Measurements from ENCODE around the gene HAGHL.
"Not testable (repeated sequence)": the region's sequence is repeated elsewhere in the genome, so short reads cannot be mapped to it uniquely, and the experiment has no call there.

Gene HAGHL

DNA sequence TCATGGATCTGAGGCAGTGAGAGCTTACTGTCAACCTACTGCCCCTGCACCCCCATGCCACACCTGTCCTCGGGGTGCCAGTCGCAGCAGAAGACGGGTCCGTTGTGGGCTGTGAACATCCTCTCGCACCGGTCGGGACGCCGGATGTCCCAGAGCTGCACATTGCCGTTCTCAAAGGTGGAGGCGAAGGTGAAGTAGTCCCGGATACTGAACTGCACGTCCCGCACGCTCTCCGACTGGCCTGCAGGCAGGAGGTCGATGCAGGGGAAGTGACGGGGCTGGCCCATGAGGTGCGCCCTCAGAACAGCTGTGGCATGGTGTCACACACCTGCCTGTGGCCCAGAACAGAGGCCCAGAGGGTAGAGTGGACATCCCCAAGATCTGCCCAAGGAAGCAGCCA lies 39.4 kb upstream of the HAGHL start:
- DNase-seq (ENCODE audit: low spot score) = no peak

DNA sequence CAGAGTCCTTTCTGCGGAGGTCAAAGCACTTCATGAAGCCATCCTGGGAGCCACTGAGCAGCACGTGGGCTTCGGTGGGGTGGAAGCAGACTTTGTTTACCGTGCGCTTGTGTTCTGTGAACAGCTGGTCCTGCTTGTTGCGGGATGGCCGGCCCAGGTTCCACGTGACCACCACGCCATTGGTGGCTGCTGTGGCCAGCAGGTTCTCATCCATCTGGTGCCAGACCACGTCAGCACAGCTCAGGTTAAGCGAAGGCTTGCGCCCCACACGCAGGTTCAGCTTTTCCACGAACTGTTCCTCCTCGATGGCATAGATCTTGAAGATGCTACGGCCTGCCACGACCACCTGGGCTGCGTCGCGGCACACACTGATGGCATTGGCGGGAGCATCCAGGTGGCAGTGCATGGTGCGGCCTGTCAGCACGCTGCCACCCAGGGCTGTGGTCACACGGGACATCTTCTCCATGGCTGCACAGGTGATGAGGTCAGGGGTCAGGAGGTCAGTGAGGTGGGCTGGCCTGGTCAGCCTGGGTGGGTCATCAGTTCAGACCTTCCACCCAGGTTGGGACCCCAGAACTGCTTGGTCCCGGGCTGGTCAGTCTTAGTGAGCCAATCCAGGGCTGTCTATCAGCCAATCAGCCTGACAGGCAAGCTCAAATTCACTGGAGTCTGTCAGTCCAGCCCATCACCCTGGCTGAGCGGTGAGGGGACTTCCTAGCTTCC lies 37.6 kb upstream of the HAGHL start:
- DNase-seq (ENCODE audit: low spot score) = no peak

DNA sequence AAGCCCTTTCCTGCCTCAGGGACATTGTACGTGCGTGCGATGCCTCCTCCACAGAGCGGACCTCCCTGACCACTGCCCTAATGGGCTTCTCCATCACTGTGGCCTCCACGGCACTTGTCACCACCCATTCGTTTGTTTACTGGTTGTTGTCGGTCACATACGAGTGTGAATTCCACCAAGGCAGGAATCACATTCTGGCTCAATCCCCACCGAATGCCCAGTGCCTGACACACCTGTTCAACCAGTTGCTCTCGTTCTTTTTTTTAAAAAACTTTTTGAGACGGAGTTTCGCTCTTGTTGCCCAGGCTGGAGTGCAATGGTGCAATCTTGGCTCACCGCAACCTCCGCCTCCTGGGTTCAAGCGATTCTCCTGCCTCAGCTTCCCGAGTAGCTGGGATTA lies 35.7 kb upstream of the HAGHL start:
- not testable (repeated sequence) for DNase-seq (ENCODE audit: low spot score)

DNA sequence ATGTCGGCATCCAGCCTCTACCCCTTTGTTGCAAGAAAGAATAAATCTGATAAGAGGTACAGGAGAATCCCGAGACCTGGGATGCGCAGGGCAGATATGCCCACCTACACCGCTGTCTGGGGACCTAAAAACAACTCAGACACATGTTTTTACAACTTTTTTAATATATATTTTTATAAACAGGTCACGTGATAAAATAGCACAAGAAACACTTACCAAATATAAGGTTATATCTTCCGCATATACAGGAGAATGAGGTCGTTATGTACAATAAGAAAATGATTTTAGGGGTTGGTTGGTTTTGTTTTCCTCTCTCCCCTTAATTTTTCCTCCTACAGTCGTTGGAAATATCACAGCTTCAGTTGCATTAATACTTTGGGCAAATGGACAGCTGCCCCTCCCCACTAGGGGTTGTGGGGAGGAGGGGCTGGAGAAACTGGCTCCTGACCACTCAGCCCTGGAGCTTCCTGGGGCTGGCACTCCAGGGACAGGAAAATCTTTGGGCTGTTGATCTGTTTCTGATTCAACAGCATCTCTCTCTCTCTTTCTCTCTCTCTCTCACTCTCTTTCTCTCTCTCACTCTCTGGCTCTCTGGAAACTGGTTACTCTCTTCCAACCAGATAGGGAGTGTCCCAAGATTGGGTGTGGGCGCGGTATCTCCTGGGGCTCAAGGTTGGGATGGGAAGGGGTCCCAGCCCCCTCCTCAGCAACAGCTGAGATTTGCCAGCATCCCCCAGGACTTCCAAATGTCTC lies 34.4 kb upstream of the HAGHL start:
- no peak for DNase-seq (ENCODE audit: low spot score)

DNA sequence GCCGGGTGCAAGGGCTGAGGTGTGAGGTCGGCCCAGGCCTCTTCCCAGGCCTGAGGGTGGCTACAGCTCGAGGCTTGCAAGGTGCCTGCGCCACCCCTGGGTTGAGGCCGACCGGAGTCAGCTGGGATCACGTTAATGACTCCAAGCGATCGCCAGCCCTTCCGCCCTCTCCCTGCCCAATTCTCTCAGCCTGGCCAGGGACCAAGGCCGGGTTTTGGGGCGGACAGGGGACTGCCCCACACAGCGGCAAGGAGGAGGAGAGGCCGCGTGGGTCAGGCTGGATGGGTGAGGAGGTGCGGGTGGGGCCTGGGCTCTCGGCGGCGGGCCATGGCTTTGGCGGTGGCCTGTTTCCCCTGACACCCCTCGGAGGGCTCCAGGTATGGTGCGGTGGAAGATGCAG lies 33.5 kb upstream of the HAGHL start:
- DNase-seq (ENCODE audit: low spot score) = no peak

DNA sequence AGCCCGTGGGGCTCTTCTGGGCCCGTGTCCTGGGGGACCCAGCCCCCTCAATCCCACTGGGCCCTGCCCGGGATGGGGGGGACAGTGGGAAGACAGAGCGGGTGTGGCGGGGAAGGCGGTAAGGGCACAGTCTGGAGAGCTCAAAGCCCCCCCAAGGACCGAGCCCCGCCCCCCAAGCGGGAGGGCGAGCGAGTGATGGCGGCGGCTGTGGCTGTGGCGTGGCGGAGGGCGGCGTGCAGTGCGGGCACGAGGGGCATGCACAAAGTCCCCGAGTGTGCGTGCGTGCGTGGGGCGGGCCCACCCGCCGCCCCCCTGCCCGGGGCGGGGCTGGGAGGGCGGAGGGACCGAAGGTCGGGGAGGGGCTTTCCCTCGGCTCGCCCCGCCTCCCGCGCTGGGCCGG lies 33.1 kb upstream of the HAGHL start:
- no peak for DNase-seq (ENCODE audit: low spot score)

DNA sequence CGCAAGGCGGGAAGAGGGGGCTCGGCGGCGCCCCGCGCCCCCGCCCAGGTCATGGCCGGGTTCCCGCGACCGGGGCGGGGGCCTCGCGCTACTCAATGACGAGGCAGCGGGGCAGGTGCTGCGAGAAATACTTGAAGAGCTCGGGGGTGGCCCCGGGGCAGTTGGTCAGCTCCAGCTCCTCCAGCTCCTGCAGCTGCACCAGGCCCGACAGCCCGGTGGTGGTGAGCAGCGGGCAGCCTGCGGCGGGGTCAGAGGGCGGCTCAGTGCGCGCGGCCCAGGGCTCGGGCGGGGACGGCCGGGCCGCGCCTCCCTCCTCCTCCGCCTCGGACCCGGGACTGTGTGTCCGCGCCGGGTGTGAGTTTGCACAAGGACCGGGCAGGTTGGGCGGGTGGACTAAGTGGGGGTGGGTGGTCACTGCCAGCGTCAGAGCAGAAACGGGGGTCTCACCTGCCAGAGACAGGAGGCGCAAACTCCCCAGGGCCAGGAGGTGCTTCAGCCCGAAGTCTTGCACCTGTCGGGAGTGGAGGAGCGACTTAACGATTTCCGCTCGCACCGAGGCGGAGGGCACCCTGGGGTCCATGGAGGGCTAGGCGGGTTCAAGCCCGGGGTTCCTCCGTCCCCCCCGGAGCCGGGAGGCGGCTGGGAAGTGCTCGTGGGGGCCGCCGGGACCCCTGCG lies 32.6 kb upstream of the HAGHL start:
- no peak for DNase-seq (ENCODE audit: low spot score)

DNA sequence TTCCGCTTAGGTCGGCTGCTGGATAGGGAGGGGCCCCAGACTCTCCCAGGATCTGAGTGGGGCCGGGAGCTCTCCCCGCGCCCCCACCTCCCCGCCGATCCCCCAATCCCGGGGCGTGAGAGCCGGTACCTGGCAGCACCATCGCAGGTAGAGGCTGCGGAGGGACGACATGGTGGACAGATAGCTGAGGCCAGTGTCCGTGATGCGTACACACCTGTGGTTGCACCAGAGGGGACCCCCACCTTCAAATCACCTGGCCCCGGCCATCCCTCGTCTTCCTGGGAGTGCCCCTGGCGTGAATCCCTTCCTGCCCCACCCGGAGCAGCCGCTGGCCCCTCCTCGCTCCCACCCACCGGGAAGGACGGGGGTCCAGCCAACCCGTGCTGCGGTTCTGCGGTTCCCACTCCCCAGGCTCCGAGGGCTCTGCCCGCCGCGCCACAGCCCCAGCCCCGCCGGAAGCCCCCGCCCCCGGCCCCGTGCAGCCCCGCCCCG lies 32.0 kb upstream of the HAGHL start:
- DNase-seq (ENCODE audit: low spot score) = no peak

DNA sequence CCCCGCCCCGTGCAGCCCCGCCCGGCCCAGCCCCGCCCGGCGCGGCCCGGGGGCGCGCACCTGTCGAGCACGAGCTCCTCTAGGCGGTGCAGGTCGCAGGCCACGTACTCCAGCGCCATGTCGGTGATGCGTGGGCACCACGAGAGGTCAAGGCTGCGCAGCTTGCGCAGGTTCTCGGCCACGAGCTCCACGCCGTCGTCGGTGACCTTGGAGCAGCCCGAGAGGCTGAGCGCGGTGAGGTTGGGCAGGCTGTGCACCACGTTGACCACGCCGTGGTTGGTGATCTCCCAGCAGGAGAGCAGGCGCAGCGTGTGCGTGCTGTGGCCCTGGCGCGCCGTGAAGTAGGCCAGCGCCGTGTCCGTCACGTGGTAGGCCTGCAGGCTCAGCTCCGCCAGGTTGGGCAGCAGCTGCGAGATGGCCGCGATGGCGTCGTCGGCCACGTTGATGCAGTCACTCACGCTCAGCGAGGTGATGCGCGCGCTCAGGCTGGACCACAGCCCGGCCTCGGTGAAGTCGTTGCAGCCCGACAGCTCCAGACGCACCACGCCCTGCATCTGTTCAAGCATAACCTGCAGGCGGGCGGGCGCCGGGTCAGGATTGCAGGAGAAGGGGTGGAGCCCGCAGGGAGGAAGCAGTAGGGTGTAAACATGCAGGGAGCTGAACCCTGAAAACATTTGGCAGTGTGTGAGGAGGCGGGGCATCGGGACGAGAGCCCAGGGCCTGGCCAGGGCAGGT lies 31.4 kb upstream of the HAGHL start:
- peak; percentile 90 for DNase-seq (ENCODE audit: low spot score)

DNA sequence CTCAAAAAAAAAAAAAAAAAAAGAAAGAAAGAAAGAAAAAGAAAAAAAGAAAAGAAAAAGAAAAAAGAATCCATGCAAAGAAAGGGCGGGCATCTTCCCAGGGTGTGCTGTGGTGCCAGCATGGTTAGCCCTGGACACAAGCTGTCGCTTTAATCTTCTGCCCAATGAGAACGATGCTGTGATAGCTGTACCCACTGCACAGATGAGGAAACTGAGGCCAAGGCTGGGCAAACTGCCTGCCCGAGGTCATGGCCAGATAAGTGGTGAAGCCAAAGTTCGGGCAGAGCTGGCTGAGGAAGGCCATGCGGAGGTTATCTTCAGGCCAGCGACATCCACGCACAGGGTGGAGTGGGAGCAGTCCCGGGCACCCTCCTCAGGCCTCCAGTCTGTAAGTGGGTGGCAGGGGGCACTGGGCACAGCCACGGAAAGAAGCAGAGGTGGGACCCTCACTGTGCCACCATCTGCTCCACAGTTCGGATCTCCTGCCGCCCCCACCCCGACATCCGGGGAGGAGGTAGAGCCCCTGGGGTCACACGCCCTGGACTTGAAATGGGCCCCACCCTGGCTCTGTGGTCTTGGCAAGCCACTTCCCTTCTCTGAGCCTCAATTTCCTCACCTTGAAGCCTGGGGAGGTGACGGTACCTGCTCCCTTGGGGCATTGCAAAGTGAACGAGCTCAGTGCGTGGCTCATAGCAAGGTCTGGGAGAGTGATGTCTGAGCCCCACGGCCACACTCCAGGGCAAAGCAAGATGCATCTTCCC lies 27.8 kb upstream of the HAGHL start:
- DNase-seq (ENCODE audit: low spot score) = no peak

DNA sequence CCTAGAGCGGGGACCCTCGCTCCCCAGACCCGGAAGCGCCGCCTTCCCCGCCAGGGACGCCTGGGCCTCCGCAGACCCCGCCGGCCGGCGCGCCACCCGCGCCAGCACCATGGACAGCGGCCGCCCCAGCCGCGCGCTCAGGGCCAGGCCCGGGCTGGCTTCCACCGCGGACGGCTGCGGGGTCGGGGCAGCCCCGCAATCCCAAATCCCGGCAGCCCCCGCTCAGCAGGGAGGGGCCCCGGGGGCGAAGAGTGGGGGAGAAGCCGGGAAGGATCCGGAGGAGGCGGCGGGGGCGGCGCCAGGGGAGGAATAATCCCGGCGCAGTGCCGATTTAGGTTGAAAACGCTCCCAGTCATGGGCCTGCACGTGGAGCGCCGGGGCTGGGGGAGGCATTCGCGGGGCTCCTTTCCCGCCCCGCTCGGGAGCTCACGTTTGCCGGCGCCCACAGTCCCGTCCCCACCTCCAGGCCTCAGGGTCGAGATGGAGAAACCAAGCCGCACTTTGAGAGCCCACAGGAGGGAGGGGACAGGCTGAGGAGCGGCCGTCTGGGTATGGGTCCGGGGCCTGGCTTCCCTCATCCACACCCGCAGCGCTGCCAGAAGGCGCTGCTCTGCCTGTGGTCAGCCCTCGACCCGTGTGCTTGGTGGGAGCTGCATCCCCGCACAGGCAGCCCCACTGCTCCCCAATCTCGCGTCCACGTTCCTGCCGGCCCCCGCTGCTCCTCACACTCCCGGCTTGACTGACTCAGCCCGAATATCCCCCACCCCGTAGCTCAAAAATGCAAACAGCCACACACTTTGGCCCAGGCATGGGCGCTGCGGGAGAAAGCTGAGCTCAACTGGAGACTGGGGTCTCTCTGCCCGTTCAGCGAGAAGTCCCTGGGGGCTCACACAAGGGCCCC lies 26.0 kb upstream of the HAGHL start:
- no peak for DNase-seq (ENCODE audit: low spot score)

DNA sequence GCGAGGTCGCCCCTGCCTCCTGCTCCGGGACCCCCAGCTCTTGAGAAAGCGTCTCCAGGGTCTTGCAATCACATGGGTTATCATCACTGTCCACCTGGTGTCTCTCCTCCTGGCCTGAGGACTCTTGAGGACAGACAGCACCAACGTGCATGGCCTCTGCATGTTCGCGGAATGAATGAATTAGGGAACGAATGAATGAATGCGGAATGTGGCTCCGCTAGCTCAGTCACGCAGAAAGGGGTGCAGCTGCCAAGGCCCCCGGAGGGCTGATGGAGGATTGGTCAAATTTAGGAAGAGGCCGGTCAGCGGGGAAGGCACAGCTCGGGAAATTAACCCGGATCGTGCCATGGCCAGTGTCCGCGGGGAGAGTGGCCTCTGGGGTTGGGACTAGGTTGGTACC lies 24.6 kb upstream of the HAGHL start:
- DNase-seq (ENCODE audit: low spot score) = no peak

DNA sequence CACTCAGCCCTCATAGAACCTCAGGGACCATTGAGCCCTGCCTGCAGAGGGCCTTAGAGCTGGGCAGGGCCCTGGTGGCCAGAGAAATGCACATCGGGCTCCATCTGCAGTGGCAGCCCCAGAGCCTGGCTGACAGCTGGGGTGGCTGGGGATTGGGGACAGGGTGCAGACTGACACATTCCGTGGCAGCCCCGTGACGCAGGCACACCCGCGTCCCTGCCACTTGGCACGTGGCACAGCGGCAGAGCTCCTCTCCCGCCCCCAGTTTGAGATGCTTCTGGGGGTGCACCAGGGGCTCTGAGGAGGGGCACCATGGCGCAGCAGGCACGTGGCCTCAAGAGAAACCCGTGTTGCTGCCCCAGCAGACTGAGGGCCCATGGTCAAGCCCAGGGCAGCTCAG lies 23.5 kb upstream of the HAGHL start:
- DNase-seq (ENCODE audit: low spot score) = no peak

DNA sequence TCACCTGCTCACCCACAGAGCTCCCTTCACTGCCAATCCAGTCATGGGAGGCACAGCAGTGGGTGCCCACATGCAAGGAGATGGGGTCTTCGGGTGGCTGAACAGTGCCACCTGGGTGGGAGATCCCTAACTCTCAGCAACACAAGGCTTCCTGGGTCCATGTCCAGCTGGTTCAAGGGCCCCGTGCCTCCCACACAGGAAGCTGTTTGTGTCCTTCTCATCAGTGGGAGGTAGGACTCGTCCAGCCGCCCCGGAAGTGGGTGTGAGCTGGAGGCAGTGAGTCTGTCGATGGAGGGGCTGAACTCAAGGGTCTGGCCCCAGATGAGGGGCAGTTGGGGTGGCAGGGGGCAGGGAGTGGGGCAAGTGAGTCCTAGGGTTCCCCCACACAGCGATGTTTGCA lies 22.9 kb upstream of the HAGHL start:
- no peak for DNase-seq (ENCODE audit: low spot score)

DNA sequence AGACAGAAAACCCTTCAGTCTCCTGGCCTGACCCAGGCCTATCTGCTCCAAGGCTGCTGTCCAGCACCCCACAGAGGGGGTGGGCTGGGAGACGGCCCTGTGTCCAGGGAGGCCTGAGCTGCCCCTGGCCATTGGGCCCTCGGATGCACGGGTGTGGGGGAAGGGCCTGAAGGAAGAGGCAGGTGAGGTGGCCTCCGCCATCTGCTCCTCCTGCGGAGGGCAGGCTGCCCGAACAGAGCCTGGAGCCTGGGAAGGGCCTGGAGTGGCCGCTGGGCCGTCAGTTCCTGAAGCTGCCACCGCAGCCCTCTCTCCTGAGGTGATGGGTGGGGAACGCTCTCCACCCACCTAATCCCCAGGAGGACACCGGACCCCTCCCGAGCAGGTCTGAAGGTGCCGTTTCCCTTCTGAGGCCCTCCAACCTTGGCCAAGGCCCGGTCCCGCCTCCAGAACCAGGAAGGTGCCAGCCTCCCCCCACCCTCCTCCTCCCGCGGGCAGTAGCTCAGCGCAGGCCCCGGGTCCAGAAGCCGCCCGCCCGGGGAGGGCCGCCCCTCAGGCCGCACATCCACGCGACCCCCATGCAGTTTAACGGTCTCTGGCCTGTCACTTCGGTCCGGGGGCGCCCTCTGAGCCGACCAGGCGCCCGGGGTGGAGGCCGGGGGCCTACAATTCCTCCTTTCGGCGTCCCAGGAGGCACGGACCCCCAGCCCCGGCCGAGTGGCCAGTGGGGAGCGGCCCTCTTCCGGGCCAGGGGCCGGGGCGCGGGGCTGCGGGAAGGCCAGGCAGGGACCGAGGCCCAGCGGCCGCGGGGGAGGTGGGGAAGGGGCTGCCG lies 22.1 kb upstream of the HAGHL start:
- DNase-seq (ENCODE audit: low spot score) = no peak

DNA sequence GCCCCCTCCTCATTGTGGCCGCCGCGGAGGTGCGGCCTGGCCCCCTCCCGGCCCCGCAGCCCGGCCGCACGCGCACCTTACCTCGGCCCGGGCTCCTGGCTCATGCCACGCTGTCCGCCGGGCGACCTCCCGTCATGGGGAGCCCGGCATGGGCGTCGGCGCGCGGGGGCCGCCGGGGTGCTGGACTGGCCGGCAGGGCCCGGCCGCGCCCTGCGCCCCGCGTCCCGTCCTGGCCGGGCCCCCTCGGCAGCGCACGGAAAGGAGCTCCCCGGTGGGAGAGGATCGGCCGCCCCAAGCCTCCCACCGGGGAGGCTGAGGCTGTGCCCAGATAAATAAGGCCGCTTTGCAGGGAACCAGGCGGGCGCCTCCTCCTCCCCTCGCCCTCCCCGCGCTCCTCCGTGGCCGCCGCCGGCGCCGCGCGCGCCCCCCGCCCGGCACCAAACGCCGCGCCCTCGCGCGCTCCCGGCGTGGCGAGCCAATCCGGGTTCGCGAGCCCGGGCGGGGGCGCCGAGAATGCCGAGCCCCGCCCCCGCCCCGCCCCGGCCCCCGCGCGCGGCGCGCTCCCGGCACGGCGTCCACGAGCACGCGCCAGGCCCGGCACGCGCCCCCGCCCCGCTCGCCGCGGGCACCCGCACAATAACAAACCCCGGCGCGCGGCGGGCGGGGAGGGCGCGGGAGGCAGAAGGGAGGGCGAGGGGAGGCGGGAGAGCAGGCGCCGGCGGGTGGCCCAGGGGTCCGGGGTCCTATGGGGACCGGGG lies 21.3 kb upstream of the HAGHL start, which contains the start of gene FBXL16:
Gene FBXL16, minus strand, starts transcription at position 371 of the 758 bp plus-strand sequence. CDS start 8,396 bp downstream, outside the sequence.
- no peak for DNase-seq (ENCODE audit: low spot score)

DNA sequence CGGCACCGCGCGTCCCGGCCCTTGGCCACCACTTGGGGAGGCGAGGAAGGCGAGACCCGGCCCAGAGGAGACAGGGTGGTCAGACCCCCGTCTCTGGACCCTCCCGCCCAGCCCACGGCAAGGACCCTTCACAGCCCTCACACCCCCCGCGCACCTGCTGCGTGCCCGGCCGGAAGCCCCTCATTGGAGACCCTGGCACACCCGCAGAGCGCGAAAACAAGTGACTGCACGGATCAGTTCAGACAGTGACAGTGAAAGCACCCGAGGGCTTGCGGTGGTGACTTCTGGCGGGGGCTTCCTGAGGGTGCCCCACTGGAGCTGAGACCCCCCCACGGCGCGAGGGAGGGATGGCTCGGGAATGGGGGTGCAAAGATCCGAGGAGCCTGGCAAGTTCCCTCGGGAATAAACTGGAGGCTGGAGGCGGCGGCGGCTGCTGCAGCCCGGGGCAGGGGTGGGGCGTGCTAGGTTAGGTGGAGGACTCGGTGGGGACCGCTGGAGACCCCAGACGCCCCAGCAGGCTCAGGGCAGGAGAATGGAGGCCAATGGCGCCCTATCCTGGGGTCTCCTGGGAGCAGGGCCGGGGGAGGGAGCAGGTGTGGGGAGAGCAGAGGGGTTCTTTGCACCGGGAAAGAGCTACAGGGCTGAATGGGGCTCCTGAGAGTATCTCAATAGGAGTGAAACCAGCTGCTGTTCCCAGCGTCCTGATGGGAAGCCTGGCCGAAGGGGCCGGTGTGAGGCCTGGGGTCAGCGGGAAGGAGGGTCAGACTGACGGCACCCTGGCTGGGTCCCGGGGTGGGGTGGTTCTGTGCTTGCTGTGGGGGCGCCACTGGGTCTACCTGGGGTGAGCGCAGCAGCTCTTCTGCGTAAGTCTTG lies 20.5 kb upstream of the HAGHL start:
- DNase-seq (ENCODE audit: low spot score) = no peak

DNA sequence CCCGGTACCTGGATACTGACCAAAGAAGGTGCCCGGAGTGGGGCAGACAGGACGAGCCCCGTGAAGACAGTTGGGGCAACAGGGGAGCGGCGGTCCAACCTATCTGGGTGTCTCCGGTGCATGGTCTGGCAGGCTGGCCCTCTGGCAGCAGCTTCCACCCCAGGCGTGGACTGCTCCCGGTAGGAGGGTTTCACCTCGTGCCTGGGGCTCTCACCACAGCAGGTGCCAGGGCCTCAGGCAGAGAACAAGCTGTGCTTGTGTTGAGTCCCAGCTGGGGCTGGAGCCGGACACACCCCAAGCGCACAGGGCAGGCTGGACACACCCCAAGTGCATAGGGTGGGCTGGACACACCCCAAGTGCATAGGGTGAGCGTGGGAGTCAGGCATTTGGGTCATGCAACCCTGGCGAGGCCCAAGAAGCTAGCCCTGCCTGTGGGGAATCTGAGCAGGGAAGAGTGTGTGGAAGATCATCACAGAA lies 19.8 kb upstream of the HAGHL start:
- DNase-seq (ENCODE audit: low spot score) = peak; percentile 92
